Thyroid gland (tissue), 4 donors: ENCODE measurements around the gene TIMD4.

Source experiments
- POLR2A ChIP-seq, 2 donors: fragments of 450-650 bp; IDR thresholded peaks; one replicate each; pipeline ENCODE4 v1.6.1; 2017; ENCODE audit warnings: antibody characterized with exemption in 2 of 2, mild to moderate bottlenecking in 2 of 2, moderate library complexity in 1 of 2
- TF ChIP-seq, protein P1 (sequence below), 6 experiments: fragments of 200-600 bp in 3 of 6; fragments of 450-650 bp in 3 of 6; sonication (generic) in 3 of 6; IDR thresholded peaks; one replicate each; pipeline ENCODE4 v1.5.1; 2016 to 2019; ENCODE audit warnings: antibody characterized with exemption in 6 of 6, mild to moderate bottlenecking in 2 of 6, inconsistent platforms in 1 of 6, moderate library complexity in 1 of 6

DNA sequence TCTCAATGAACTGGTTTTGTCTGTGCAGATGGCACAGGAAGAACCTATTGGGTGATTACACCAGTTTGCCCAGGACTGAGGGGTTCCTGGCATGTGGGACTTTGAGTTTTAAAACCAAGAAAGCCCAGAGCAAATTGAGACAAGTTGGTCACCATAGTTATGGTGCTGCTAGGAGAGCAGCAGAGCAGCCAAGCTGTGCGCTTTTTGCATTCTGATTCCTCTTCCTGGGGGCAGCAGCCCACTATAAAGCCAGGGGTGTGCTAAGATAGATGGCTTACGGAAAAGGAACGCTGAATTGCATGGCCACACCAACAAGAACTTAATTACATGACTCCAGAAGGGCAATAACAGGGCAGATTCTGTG lies 49.7 kb downstream of the TIMD4 start:
- TF ChIP-seq, protein P1, sequence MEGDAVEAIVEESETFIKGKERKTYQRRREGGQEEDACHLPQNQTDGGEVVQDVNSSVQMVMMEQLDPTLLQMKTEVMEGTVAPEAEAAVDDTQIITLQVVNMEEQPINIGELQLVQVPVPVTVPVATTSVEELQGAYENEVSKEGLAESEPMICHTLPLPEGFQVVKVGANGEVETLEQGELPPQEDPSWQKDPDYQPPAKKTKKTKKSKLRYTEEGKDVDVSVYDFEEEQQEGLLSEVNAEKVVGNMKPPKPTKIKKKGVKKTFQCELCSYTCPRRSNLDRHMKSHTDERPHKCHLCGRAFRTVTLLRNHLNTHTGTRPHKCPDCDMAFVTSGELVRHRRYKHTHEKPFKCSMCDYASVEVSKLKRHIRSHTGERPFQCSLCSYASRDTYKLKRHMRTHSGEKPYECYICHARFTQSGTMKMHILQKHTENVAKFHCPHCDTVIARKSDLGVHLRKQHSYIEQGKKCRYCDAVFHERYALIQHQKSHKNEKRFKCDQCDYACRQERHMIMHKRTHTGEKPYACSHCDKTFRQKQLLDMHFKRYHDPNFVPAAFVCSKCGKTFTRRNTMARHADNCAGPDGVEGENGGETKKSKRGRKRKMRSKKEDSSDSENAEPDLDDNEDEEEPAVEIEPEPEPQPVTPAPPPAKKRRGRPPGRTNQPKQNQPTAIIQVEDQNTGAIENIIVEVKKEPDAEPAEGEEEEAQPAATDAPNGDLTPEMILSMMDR (IDR thresholded peaks at IDR 0.05) = no peak
- no peak for TF ChIP-seq POLR2A (IDR thresholded peaks at IDR 0.05)
